LNCAP (cell line): ENCODE data around the gene TEX101.

Experiments used
- CTCF ChIP-seq: fragments of 450-650 bp; IDR thresholded peaks from 2 replicates; pipeline ENCODE4 v1.5.1; 2017; ENCODE audit warnings: mild to moderate bottlenecking

TEX101 gene

GRCh38 chr19:43454031-43454430, 39.3 kb downstream of the TEX101 start:
- no peak for TF ChIP-seq CTCF

- TF ChIP-seq CTCF: no peak
Measured at GRCh38 chr19:43455321-43456113, 40.8 kb downstream of the TEX101 start.

- no peak for TF ChIP-seq CTCF
Measured at GRCh38 chr19:43457809-43458208, 43.1 kb downstream of the TEX101 start.

- no peak for TF ChIP-seq CTCF
Measured at GRCh38 chr19:43460362-43461016, 45.8 kb downstream of the TEX101 start.

- TF ChIP-seq CTCF: no peak
Measured at GRCh38 chr19:43461303-43461702, 46.6 kb downstream of the TEX101 start.

GRCh38 chr19:43462383-43462782, 47.7 kb downstream of the TEX101 start:
- no peak for TF ChIP-seq CTCF

GRCh38 chr19:43462785-43463380, 48.2 kb downstream of the TEX101 start:
- no peak for TF ChIP-seq CTCF
